Measurements from ENCODE around the gene GALNTL6.

GALNTL6 gene

DNA sequence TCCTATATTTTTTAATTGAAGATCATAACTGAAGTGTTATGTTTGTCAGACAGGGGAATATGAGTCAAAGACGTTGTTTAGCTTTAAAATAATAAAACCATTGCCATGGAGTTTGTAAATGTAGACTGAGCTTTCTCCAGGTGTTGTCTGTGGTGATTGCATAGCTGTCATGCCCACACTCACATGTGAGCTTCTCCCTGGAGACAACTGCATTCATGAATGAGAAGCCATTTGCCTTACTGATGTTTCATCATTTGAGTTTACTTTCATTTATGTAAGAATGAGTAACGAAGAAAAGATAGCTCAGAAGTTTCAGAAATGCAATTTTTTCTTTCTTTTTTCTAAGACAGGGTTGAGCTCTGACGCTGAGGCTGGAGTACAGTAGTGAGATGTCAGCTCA, 339.1 kb downstream of the GALNTL6 start:
- Histone ChIP-seq H3K4me3 (ENCODE audit: severe bottlenecking) (no peak overlapping the region), H3K27ac (ENCODE audit: poor library complexity, severe bottlenecking) (no peak overlapping the region), H3K4me1 (ENCODE audit: insufficient read depth, poor library complexity, severe bottlenecking) (peaks cover 2% of the 10 kb centered on the region), H3K36me3 (ENCODE audit: low read depth) (no peaks in the 10 kb centered on the region), H3K27me3 (ENCODE audit: insufficient read depth, poor library complexity, severe bottlenecking) (no peaks in the 10 kb centered on the region), H3K9me3 (ENCODE audit: severe bottlenecking) (no peaks in the 10 kb centered on the region)
- TF ChIP-seq, protein P1, sequence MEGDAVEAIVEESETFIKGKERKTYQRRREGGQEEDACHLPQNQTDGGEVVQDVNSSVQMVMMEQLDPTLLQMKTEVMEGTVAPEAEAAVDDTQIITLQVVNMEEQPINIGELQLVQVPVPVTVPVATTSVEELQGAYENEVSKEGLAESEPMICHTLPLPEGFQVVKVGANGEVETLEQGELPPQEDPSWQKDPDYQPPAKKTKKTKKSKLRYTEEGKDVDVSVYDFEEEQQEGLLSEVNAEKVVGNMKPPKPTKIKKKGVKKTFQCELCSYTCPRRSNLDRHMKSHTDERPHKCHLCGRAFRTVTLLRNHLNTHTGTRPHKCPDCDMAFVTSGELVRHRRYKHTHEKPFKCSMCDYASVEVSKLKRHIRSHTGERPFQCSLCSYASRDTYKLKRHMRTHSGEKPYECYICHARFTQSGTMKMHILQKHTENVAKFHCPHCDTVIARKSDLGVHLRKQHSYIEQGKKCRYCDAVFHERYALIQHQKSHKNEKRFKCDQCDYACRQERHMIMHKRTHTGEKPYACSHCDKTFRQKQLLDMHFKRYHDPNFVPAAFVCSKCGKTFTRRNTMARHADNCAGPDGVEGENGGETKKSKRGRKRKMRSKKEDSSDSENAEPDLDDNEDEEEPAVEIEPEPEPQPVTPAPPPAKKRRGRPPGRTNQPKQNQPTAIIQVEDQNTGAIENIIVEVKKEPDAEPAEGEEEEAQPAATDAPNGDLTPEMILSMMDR (IDR thresholded peaks at IDR 0.05; ENCODE audit: poor library complexity, severe bottlenecking): no peak
- ATAC-seq (ENCODE audit: low read depth) (no peak), DNase-seq (ENCODE audit: low spot score) (no peak)

DNA sequence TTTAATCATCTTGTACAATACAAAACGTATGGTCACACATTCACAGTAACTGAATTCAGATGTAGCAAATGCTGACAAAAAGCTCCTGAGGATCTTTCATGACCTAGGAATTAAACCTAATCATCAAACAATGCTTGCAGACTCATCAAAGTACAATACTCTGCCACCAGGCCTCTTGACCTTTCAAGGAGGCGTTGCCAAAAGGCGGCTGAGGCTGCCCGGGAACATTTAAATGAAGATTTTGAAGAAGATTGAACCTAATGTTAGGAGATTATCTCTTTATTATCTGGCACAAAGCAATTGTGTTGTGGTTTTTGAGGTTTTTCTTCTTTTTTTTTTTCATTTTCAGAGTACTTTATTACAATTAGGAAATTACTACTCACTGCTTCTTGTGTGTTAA, 340.5 kb downstream of the GALNTL6 start:
- H3K27me3 ChIP-seq (ENCODE audit: insufficient read depth, poor library complexity, severe bottlenecking): no peaks in the 10 kb centered on the region
- no peaks in the 10 kb centered on the region for H3K36me3 ChIP-seq (ENCODE audit: low read depth)
- DNase-seq (ENCODE audit: low spot score) (no peak), ATAC-seq (ENCODE audit: low read depth) (no peak)
- TF ChIP-seq, protein P1 (IDR thresholded peaks at IDR 0.05; ENCODE audit: poor library complexity, severe bottlenecking): no peak
- H3K9me3 ChIP-seq (ENCODE audit: severe bottlenecking): no peaks in the 10 kb centered on the region
- H3K27ac ChIP-seq (ENCODE audit: poor library complexity, severe bottlenecking): no peak overlapping the region
- H3K4me1 ChIP-seq (ENCODE audit: insufficient read depth, poor library complexity, severe bottlenecking): peaks cover 2% of the 10 kb centered on the region
- H3K4me3 ChIP-seq (ENCODE audit: severe bottlenecking): no peak overlapping the region

DNA sequence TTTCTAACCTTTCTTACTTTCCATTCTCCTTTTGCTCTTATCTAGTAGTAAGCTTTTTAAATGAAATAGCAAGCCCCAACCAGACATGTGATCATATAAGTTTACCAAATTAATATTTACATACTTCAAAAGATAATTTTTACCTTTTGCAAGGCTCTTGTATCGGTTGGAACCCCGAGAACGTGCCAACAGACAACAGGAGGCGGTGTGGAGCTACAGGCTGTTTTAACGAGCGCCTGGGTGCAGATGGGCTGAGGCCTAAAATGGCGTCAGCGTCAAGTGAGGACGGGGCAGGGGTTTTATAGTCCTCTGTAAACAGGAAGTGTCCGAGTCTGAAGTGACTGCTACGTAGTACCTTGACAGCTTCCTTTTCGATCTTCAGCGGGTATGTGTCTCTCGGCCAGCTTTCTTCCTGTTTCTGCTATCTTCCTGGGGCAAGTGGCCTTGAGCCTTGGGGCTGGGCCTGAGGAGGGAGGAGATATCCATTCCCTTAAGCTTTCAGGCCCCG, 342.7 kb downstream of the GALNTL6 start:
- DNase-seq (ENCODE audit: low spot score) (no peak), ATAC-seq (ENCODE audit: low read depth) (no peak)
- no peaks in the 10 kb centered on the region for H3K36me3 ChIP-seq (ENCODE audit: low read depth)
- TF ChIP-seq, protein P1 (IDR thresholded peaks at IDR 0.05; ENCODE audit: poor library complexity, severe bottlenecking): no peak
- no peaks in the 10 kb centered on the region for H3K27me3 ChIP-seq (ENCODE audit: insufficient read depth, poor library complexity, severe bottlenecking)
- peaks cover 2% of the 10 kb centered on the region for H3K4me1 ChIP-seq (ENCODE audit: insufficient read depth, poor library complexity, severe bottlenecking)
- H3K4me3 ChIP-seq (ENCODE audit: severe bottlenecking): no peak overlapping the region
- no peak overlapping the region for H3K27ac ChIP-seq (ENCODE audit: poor library complexity, severe bottlenecking)
- H3K9me3 ChIP-seq (ENCODE audit: severe bottlenecking): no peaks in the 10 kb centered on the region

DNA sequence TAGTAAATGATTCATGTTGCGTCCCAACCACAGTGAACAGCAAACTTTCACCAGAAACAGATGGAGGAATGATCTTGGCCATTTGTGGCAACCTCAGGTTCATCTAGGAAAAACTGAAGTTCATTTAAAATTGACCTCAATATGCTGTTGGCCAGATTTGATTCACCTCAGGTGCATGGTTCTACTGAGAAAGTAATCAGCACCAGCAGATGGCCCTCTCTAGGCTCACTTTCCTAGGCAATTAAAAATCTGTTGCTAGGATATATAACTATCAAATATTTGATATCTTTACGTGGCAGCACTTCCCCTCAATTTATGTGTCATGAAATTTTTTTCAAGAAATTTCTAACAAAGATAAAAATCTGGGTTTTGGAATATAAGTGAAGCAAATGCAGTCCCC, 344.7 kb downstream of the GALNTL6 start:
- ATAC-seq (ENCODE audit: low read depth): no peak
- Histone ChIP-seq H3K36me3 (ENCODE audit: low read depth) (no peaks in the 10 kb centered on the region), H3K9me3 (ENCODE audit: severe bottlenecking) (no peaks in the 10 kb centered on the region), H3K4me1 (ENCODE audit: insufficient read depth, poor library complexity, severe bottlenecking) (peaks cover 2% of the 10 kb centered on the region), H3K27me3 (ENCODE audit: insufficient read depth, poor library complexity, severe bottlenecking) (no peaks in the 10 kb centered on the region), H3K27ac (ENCODE audit: poor library complexity, severe bottlenecking) (no peak overlapping the region), H3K4me3 (ENCODE audit: severe bottlenecking) (no peak overlapping the region)
- TF ChIP-seq, protein P1 (IDR thresholded peaks at IDR 0.05; ENCODE audit: poor library complexity, severe bottlenecking): no peak
- no peak for DNase-seq (ENCODE audit: low spot score)

DNA sequence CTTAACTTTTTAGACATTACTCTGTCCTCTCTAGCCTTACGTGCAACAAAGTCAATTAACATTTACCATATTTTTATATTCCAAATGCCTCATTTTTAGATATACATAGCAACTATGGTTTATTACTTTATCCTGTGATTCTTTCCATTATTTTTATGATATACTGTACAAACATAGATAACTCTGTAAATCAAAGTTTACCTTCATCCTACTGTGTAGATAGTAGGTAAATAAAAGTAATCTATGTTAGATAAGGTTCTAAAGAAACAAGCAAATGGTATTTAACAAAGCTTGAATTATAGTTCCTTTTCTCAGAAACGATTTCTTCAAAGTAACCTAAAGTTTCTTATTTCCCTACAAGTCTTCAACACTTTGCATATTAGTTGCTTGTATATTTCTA, 350.0 kb downstream of the GALNTL6 start:
- no peak overlapping the region for H3K4me3 ChIP-seq (ENCODE audit: severe bottlenecking)
- no peak overlapping the region for H3K27ac ChIP-seq (ENCODE audit: poor library complexity, severe bottlenecking)
- no peaks in the 10 kb centered on the region for H3K27me3 ChIP-seq (ENCODE audit: insufficient read depth, poor library complexity, severe bottlenecking)
- DNase-seq (ENCODE audit: low spot score) (no peak), ATAC-seq (ENCODE audit: low read depth) (no peak)
- TF ChIP-seq, protein P1 (IDR thresholded peaks at IDR 0.05; ENCODE audit: poor library complexity, severe bottlenecking): no peak
- H3K4me1 ChIP-seq (ENCODE audit: insufficient read depth, poor library complexity, severe bottlenecking): no peaks in the 10 kb centered on the region
- no peaks in the 10 kb centered on the region for H3K9me3 ChIP-seq (ENCODE audit: severe bottlenecking)
- no peaks in the 10 kb centered on the region for H3K36me3 ChIP-seq (ENCODE audit: low read depth)

All from RWPE2 (cell line).